HCT116 (cell line): ENCODE data around the gene HGS.

Experiments used
- CEBPB ChIP-seq: IDR thresholded peaks from 2 replicates; pipeline ENCODE4 v1.6.1; 2012; ENCODE audit warnings: low read depth
- CTCF ChIP-seq, 3 experiments: fragments of 200-600 bp in 1 of 3; sonication (generic) in 1 of 3; IDR thresholded peaks in 2 of 3; conservative IDR thresholded peaks in 1 of 3; 2 replicates each; pipeline ENCODE4 v1.5.1; 2012 to 2017; ENCODE audit warnings: low read depth in 2 of 3, low read length in 2 of 3, antibody characterized with exemption in 1 of 3, borderline replicate concordance in 1 of 3, control low read depth in 1 of 3, mild to moderate bottlenecking in 1 of 3, mixed read lengths in 1 of 3, mixed run types in 1 of 3, moderate library complexity in 1 of 3; ENCODE audit not compliant: insufficient read depth in 1 of 3
- EGR1 ChIP-seq: IDR thresholded peaks from 2 replicates; pipeline ENCODE4 v1.6.1; 2012; ENCODE audit warnings: low read depth
- POLR2A ChIP-seq: IDR thresholded peaks from 2 replicates; pipeline ENCODE4 v1.7.0; 2011; ENCODE audit warnings: borderline replicate concordance; ENCODE audit not compliant: insufficient read depth, insufficient read length; ENCODE audit errors: extremely low read depth
- RAD21 ChIP-seq: IDR thresholded peaks from 2 replicates; pipeline ENCODE4 v1.6.1; 2012; ENCODE audit warnings: low read depth, mild to moderate bottlenecking
- ZNF274 ChIP-seq: fragments of 200-500 bp; sonication (Bioruptor generic); IDR thresholded peaks from 2 replicates; pipeline ENCODE4 v1.6.1; 2014; ENCODE audit warnings: mild to moderate bottlenecking, low read depth, low read length, inconsistent platforms

GRCh38 chr17:81686614-81687013, 2.8 kb downstream of the HGS start:
- no peak for TF ChIP-seq ZNF274
- TF ChIP-seq RAD21: no peak
- TF ChIP-seq POLR2A: no peak
- TF ChIP-seq CEBPB: no peak
- TF ChIP-seq CTCF (IDR thresholded peaks at IDR 0.05 in 2 of 3, conservative IDR thresholded peaks at IDR 0.05 in 1 of 3; ENCODE audit: borderline replicate concordance in 1 of 3, insufficient read depth in 1 of 3, low read depth in 2 of 3, low read length in 2 of 3): no peak
- no peak for TF ChIP-seq EGR1
